Large intestine (tissue), 3 donors: ENCODE results near the gene RTP1. TPM values are rescaled to one million over a fixed set of nuclear protein-coding genes. Genes with fewer than 3 reads are reported as not detected.
"Not testable (repeated sequence)": the region's sequence is repeated elsewhere in the genome, so short reads cannot be mapped to it uniquely, and the experiment has no call there.

ENCODE experiments used
- DNase-seq, 2 donors: peaks; one replicate each; pipeline versions ENCODE4 v3.0.0 to v3.0.0-alpha.2; 2013
- H3K27ac ChIP-seq: one replicate; pipeline ENCODE4 v1.5.1; 2013; ENCODE audit warnings: low read length
- H3K27me3 ChIP-seq: 2 replicates; pipeline ENCODE4 v1.6.1; 2013; ENCODE audit warnings: low read length; ENCODE audit not compliant: control insufficient read depth, insufficient read depth
- H3K36me3 ChIP-seq: 2 replicates; pipeline ENCODE4 v1.6.1; 2013; ENCODE audit warnings: low read length; ENCODE audit not compliant: control insufficient read depth, insufficient read depth
- H3K4me1 ChIP-seq: one replicate; pipeline ENCODE4 v1.6.1; 2013; ENCODE audit warnings: low read length; ENCODE audit not compliant: control insufficient read depth, insufficient read depth
- H3K4me3 ChIP-seq: one replicate; pipeline ENCODE4 v1.5.1; 2013; ENCODE audit warnings: low read length
- H3K9me3 ChIP-seq: one replicate; pipeline ENCODE4 v1.6.1; 2013; ENCODE audit warnings: mild to moderate bottlenecking, low read depth, low read length, moderate library complexity; ENCODE audit not compliant: control insufficient read depth
- WGBS: methylation state at CpG from one replicate; pipeline ENCODE4 v1.1.5; 2013; ENCODE audit warnings: low lambda C conversion rate; ENCODE audit not compliant: insufficient coverage; 5-methylcytosine and 5-hydroxymethylcytosine counted together
- polyA plus RNA-seq: library from polyadenylated mRNA; unstranded; fragments of 120-200 nt; gene quantifications from one replicate; pipeline ENCODE4 v1.2.1, GENCODE V29; 2013

The RTP1 gene
- polyA plus RNA-seq, 1 donor = 0.12 TPM

DNA sequence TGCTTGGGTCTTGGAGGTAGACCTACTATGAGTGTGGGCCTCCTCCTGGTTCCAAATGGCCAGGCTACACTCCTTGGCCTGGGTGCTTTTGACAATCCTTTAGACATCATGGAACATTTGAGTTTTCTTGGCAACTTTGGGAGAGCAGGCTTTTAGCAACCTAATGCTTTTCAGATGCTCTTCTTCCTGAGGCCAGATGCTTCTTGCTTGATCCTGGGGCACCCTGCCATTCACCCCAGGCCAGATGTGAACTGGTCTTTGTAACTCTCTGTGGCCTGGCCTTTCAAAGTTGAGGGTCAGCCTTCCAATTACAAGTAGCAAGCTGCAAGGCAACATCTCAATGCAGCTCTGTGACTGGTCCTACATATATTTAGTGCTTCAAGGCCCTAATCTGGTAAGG is 40.5 kb downstream of the RTP1 start:
- peaks cover 26% of the 10 kb centered on the region for H3K36me3 ChIP-seq

DNA sequence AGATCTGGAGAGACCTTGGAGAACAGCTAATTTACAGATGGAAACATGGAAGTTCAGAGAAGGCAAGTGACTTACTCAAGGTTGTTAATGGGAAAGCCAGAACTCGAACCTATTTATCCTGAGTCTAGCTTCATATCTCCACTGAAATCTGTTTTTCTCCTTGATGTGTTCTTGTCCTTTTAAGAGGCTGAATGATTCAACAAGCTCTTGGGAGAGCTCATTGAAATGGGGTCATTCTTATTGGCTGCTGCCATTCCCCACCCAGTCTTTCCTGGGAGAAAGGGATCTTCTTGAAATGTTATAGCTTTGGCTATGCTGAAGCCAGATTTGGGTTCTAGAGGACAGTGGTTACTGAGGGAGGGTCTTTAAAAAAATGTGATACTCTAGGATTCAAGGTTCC is 41.0 kb downstream of the RTP1 start:
- no peaks in the 10 kb centered on the region for H3K27me3 ChIP-seq
- H3K4me3 ChIP-seq = no peak overlapping the region
- H3K9me3 ChIP-seq = no peaks in the 10 kb centered on the region
- H3K4me1 ChIP-seq = no peaks in the 10 kb centered on the region
- WGBS = no CpG with 5 or more reads among the region's 1 CpG
- peaks cover 31% of the 10 kb centered on the region for H3K36me3 ChIP-seq
- H3K27ac ChIP-seq = no peak overlapping the region
- no peak for DNase-seq

More for the DNA sequence above, 40.5 kb downstream of the RTP1 start:
- no peaks in the 10 kb centered on the region for H3K9me3 ChIP-seq
- H3K4me3 ChIP-seq = no peak overlapping the region
- no peak overlapping the region for H3K27ac ChIP-seq
- H3K4me1 ChIP-seq = no peaks in the 10 kb centered on the region
- DNase-seq = no peak
- no peaks in the 10 kb centered on the region for H3K27me3 ChIP-seq

DNA sequence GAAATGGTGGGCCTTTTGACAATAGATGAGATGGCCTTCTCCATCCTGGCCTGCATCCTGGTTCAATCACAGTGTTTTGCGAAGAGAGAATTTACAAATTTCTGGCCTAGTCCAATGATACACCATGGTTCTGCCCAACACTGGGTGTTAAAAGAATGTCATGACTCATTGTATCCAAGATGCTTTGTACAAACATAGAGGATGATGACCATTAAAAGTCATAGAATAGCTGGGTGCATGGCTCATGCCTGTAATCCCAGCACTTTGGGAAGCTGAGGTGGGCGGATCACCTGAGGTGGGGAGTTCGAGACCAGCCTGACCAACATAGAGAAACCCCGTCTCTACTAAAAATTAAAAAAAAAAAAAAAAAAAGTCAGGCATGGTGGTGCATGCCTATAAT is 41.5 kb downstream of the RTP1 start:
- not testable (repeated sequence) for H3K27me3 ChIP-seq, H3K27ac ChIP-seq, H3K4me1 ChIP-seq, DNase-seq, H3K9me3 ChIP-seq, H3K4me3 ChIP-seq
- peaks cover 32% of the 10 kb centered on the region for H3K36me3 ChIP-seq
- WGBS = no CpG with 5 or more reads among the region's 4 CpGs

DNA sequence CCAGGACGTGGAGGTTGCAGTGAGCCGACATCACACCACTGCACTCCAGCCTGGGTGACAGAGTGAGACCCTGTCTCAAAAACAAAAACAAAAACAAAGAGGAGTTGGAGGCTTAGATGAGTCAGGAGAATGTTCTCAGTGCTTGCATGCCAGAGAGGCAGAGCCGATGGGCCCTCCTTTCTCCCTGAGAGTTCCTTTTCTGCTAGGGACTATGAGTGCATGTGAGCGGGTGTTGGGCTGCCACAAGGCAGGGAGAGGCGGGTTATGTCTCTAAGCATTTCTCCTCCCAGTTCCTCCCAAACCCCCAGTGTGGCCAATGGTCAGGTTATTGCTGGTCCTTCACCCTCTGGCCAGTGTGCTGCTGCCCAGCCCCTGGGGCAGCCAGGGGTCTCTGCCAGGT is 45.1 kb downstream of the RTP1 start:
- Histone ChIP-seq H3K4me3 (no peak overlapping the region), H3K27me3 (no peaks in the 10 kb centered on the region), H3K9me3 (no peaks in the 10 kb centered on the region), H3K36me3 (peaks cover 27% of the 10 kb centered on the region), H3K4me1 (no peaks in the 10 kb centered on the region), H3K27ac (no peak overlapping the region)
- no peak for DNase-seq
- WGBS = no CpG with 5 or more reads among the region's 5 CpGs

DNA sequence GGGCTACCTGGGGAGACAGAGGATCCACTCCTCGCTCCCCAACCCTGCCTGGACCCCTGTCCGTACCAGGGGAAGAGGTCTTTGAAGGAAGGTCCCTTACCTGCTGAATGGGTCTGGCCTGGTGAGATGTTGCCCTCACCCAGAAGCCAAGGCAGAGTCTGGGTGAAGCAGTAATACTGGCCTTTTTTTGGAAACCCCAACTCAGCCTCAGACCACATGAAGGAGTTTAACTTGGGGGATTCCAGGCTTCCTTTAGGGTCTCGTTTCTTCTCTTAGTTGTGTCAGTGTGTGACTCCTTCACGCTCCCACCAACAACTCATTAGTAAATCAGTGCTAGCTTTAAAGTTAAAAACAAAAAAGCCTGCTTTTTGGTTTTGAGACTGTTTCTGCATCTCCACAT is 45.6 kb downstream of the RTP1 start:
- no peak overlapping the region for H3K4me3 ChIP-seq
- no peak for DNase-seq
- no peaks in the 10 kb centered on the region for H3K27me3 ChIP-seq
- peaks cover 24% of the 10 kb centered on the region for H3K36me3 ChIP-seq
- no CpG with 5 or more reads among the region's 4 CpGs for WGBS
- H3K9me3 ChIP-seq = no peaks in the 10 kb centered on the region
- H3K4me1 ChIP-seq = no peaks in the 10 kb centered on the region
- no peak overlapping the region for H3K27ac ChIP-seq

DNA sequence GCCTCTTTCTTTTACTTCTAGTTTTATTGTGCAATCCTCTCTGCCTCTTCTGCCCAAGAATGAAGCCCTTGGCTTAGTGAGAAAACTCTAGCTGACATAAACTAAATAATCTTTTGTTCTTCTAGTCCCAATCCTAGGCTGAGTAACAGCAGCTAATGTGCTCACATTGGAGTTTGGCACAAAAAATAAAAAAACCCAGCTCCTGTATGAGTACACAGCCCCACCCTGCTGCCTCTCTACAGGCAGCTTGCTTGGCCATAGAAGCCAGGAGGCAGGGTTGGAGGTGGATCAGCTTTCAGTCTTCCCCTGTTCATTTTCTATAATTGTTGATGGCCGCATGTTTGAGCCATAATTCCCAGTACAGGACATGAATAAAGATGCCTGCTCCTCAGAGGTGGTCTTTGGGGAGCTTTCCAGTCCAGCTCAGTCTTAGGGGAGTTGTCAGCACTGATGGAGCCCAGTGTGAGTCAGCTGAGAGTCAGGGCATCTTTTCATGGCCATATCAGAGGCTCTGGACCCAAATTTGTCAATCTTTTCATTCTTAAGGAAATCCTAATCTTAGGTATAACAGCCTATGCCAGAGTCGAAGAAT is 46.7 kb downstream of the RTP1 start:
- Histone ChIP-seq H3K4me1 (no peaks in the 10 kb centered on the region), H3K27ac (no peak overlapping the region), H3K36me3 (peaks cover 19% of the 10 kb centered on the region), H3K27me3 (no peaks in the 10 kb centered on the region), H3K4me3 (no peak overlapping the region), H3K9me3 (no peaks in the 10 kb centered on the region)
- DNase-seq = no peak
- no CpG with 5 or more reads among the region's 2 CpGs for WGBS

DNA sequence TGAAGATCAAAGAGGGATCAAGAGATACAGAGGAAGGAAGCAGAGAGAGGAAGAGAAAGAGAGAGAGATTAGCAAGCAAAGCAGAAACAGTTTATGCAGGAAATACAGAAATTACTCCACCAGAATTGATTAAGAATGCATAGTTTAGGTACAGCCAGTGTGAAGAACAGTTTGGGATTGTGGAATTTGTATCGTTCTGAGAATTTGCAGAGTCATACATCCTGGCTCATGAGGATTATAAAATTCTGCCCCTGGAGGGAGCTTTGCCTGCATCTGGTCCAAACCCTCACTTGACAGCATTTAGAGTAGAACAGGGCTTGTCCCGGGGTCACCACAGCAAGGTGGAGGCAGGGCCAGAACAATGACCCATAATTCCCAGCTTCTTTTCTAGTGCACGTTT is 50.1 kb downstream of the RTP1 start:
- no CpG with 5 or more reads among the region's 3 CpGs for WGBS
- Histone ChIP-seq H3K27ac (no peak overlapping the region), H3K9me3 (no peaks in the 10 kb centered on the region), H3K4me3 (no peak overlapping the region), H3K4me1 (no peaks in the 10 kb centered on the region), H3K27me3 (no peaks in the 10 kb centered on the region), H3K36me3 (peaks cover 32% of the 10 kb centered on the region)
- no peak for DNase-seq

Other genes starting within 250 kb of the RTP1 start
- gene RPL39L, start 58.0 kb upstream of the RTP1 start, polyA plus RNA-seq = 13.1 TPM
- 56.6 TPM for gene MASP1, start 94.3 kb downstream of the RTP1 start, polyA plus RNA-seq
- 15.8 TPM for gene RTP4, start 170.9 kb downstream of the RTP1 start, polyA plus RNA-seq